Chondrocyte (in vitro differentiated cells): ENCODE results near the gene C17orf67. TPM values are rescaled to one million over a fixed set of nuclear protein-coding genes. Genes with fewer than 3 reads are reported as not detected.
A peak's percentile ranks its signal among the peaks of the same experiment; 100 is the strongest.

Experiments
- DNase-seq: peaks from one replicate; pipeline ENCODE4 v3.0.0; 2021; ENCODE audit warnings: mixed read lengths, low spot score
- H3K27ac Mint-ChIP-seq: one replicate; pipeline ENCODE4 v1.8.0; 2021; ENCODE audit warnings: mild to moderate bottlenecking, moderate library complexity, mixed read lengths; ENCODE audit not compliant: unreplicated experiment
- H3K27me3 Mint-ChIP-seq: 2 replicates; pipeline ENCODE4 v1.8.0; 2021; ENCODE audit warnings: low read depth, mixed read lengths
- H3K36me3 Mint-ChIP-seq: 2 replicates; pipeline ENCODE4 v1.8.0; 2021; ENCODE audit warnings: low read depth, mixed read lengths
- H3K4me1 Mint-ChIP-seq: 2 replicates; pipeline ENCODE4 v1.8.0; 2021; ENCODE audit warnings: low read depth, mild to moderate bottlenecking, mixed read lengths
- H3K4me3 Mint-ChIP-seq: one replicate; pipeline ENCODE4 v1.8.0; 2021; ENCODE audit warnings: mild to moderate bottlenecking, moderate library complexity, mixed read lengths; ENCODE audit not compliant: unreplicated experiment
- H3K9me3 Mint-ChIP-seq: 2 replicates; pipeline ENCODE4 v1.8.0; 2021; ENCODE audit warnings: low read depth, mixed read lengths
- CTCF ChIP-seq: fragments of 200-600 bp; sonication (generic); IDR thresholded peaks from 2 replicates; pipeline ENCODE4 v1.5.0; 2021; ENCODE audit warnings: antibody characterized with exemption, mild to moderate bottlenecking, moderate library complexity
- long read RNA-seq: library from polyadenylated mRNA; stranded (forward); transcript quantifications from one replicate; pipeline ENCODE4 v2.0.0, GENCODE V29; 2021
- total RNA-seq: library from RNA; stranded (reverse); gene quantifications from 3 replicates; pipeline ENCODE4 v1.2.1, GENCODE V29; 2021

The C17orf67 gene, protein sequence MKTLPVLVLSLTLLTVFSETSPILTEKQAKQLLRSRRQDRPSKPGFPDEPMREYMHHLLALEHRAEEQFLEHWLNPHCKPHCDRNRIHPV
- 1.5 to 1.8 TPM (median 1.6 TPM) in 3 replicates for total RNA-seq
- long read RNA-seq, partial matches to known transcripts, result 0 of 7 reads
- long read RNA-seq, other reads (novel, unspliced or antisense), result 7 of 7 reads

DNA sequence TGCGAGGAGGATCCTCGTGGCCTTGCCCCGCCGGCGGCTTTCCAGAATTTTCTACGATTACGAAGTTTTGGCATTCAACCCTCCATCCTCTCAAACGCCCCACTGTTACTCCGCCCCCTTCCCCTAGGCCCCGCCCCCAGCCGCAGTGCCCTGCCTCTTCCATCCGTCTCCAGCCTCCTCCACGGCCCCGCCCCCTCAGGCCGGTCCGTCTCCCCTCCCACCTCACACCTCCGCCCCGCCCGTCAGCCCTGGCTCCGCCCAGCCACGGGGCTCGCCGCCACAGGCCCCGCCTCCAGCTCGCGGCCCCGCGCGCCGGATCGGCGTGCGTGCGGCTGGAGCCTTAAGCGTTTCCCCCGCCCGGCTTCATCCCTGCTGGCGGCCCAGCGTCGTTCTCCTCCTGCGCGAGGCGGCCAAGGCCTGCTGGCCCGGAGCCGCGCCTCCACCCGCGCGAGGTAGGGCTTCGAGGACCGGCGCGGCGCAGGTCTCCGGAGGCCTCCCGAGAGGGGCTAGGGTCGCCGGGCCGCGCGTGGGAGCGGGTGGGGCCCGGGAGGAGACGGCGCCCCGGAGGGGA lies at the start of gene C17orf67, which contains the start of gene DGKE:
Gene C17orf67 (minus strand): TSS at position 112 of the 571 bp plus-strand sequence. CDS start 18,110 bp downstream, outside the sequence.
Gene DGKE (plus strand): TSS at position 343 of the 571 bp plus-strand sequence. CDS start 645 bp downstream, outside the sequence.
- Mint-ChIP-seq H3K27ac (peak within 1 kb of the TSS; percentile 74), H3K4me3 (peak within 1 kb of the TSS; percentile 88), H3K4me1 (peaks cover 16% of the 10 kb centered on the region), H3K9me3 (no peaks in the 10 kb centered on the region), H3K27me3 (no peaks in the 10 kb centered on the region), H3K36me3 (peaks cover 2% of the 10 kb centered on the region)
- peak; percentile 98 for DNase-seq
- no peak for TF ChIP-seq CTCF

- Mint-ChIP-seq H3K27ac (no peak overlapping the region), H3K9me3 (no peaks in the 10 kb centered on the region)
Observed at GRCh38 chr17:56881685-56882295, 48.1 kb upstream of the C17orf67 start.

DNA sequence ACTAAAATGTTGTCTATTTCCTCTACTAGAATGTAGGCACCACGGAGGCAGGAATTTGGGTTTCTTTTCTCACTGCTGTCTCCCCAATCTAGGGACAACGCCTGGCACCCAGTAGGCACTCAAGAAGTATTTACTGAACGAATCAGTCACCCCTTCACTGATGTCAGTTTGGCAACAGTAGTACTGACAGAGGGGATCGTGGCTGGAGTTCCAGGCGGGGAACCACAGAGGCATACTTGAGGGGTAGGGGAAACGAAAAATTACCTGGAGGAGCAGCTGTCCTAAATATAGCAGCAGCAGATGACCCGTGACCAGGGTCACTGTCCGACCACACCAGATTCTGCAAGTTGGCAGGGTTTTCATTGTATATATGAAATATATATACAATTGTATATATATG lies 46.9 kb upstream of the C17orf67 start:
- no peak overlapping the region for H3K27ac Mint-ChIP-seq
- no peaks in the 10 kb centered on the region for H3K27me3 Mint-ChIP-seq
- no peak for TF ChIP-seq CTCF
- H3K4me1 Mint-ChIP-seq, result peaks cover 3% of the 10 kb centered on the region
- H3K36me3 Mint-ChIP-seq, result no peaks in the 10 kb centered on the region
- DNase-seq, result no peak
- no peaks in the 10 kb centered on the region for H3K9me3 Mint-ChIP-seq
- H3K4me3 Mint-ChIP-seq, result no peak overlapping the region

More at GRCh38 chr17:56881685-56882295, 48.1 kb upstream of the C17orf67 start:
- H3K4me1 Mint-ChIP-seq, result peaks cover 3% of the 10 kb centered on the region
- TF ChIP-seq CTCF, result no peak
- no peak for DNase-seq
- H3K27me3 Mint-ChIP-seq, result no peaks in the 10 kb centered on the region
- no peaks in the 10 kb centered on the region for H3K36me3 Mint-ChIP-seq
- no peak overlapping the region for H3K4me3 Mint-ChIP-seq

- Mint-ChIP-seq H3K4me3 (no peak overlapping the region), H3K36me3 (no peaks in the 10 kb centered on the region), H3K27ac (no peak overlapping the region), H3K9me3 (no peaks in the 10 kb centered on the region), H3K4me1 (peaks cover 3% of the 10 kb centered on the region), H3K27me3 (no peaks in the 10 kb centered on the region)
- TF ChIP-seq CTCF, result no peak
- DNase-seq, result no peak
Observed at GRCh38 chr17:56880133-56880532, 46.4 kb upstream of the C17orf67 start.

DNA sequence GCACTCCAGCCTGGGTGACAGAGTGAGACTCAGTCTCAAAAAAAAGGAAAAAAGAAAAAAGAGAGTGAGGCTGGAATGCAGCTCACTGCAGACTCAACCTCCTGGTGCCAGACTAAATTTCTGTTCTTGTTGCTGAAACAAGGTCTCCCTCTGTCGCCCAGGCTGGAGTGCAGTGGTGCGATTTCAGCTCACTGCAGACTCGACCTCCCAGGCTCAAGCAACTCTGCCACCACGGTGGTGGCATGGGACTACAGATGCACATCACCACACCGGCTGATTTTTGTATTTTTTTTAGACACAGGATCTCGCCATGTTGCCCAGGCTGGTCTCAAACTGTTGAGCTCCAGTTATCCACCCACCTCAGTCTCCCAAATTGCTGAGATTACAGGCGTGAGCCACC lies 45.6 kb upstream of the C17orf67 start:
- no peak for TF ChIP-seq CTCF
- Mint-ChIP-seq H3K27ac (no peak overlapping the region), H3K27me3 (no peaks in the 10 kb centered on the region)

More for the DNA sequence above, 45.6 kb upstream of the C17orf67 start:
- Mint-ChIP-seq H3K9me3 (no peaks in the 10 kb centered on the region), H3K4me1 (peaks cover 3% of the 10 kb centered on the region), H3K4me3 (no peak overlapping the region), H3K36me3 (no peaks in the 10 kb centered on the region)
- no peak for DNase-seq
